ENCODE data around the gene FGFR4.
A peak's percentile ranks its signal among the peaks of the same experiment; 100 is the strongest.

FGFR4 gene

GRCh38 chr5:177081859-177082258 lies 4.9 kb upstream of the FGFR4 start:
- no peak overlapping the region for H3K4me3 ChIP-seq (replicated peaks; ENCODE audit: low read depth, low read length)
- DNase-seq (ENCODE audit: low read depth): no peak
- no peak for TF ChIP-seq CTCF (IDR thresholded peaks at IDR 0.05; ENCODE audit: low read length, missing control alignments)

- no peak for DNase-seq (ENCODE audit: low read depth)
- H3K4me3 ChIP-seq (replicated peaks; ENCODE audit: low read depth, low read length): no peak overlapping the region
- no peak for TF ChIP-seq CTCF (IDR thresholded peaks at IDR 0.05; ENCODE audit: low read length, missing control alignments)
These were observed 3.4 kb upstream of the FGFR4 start for GRCh38 chr5:177083357-177083756.

GRCh38 chr5:177084175-177084574 lies 2.5 kb upstream of the FGFR4 start:
- no peak for TF ChIP-seq CTCF (IDR thresholded peaks at IDR 0.05; ENCODE audit: low read length, missing control alignments)
- H3K4me3 ChIP-seq (replicated peaks; ENCODE audit: low read depth, low read length): no peak overlapping the region
- no peak for DNase-seq (ENCODE audit: low read depth)

GRCh38 chr5:177085985-177086653 lies 596 bp upstream of the FGFR4 start:
- no peak overlapping the region for H3K4me3 ChIP-seq (replicated peaks; ENCODE audit: low read depth, low read length)
- TF ChIP-seq CTCF (IDR thresholded peaks at IDR 0.05; ENCODE audit: low read length, missing control alignments): no peak
- DNase-seq (ENCODE audit: low read depth): no peak

GRCh38 chr5:177087398-177088005 lies 787 bp downstream of the FGFR4 start:
- TF ChIP-seq CTCF (IDR thresholded peaks at IDR 0.05; ENCODE audit: low read length, missing control alignments): no peak
- peak overlapping the region; percentile 46 for H3K4me3 ChIP-seq (replicated peaks; ENCODE audit: low read depth, low read length)
- DNase-seq (ENCODE audit: low read depth): no peak

- TF ChIP-seq CTCF (IDR thresholded peaks at IDR 0.05; ENCODE audit: low read length, missing control alignments): no peak
- peak; percentile 57 for DNase-seq (ENCODE audit: low read depth)
- H3K4me3 ChIP-seq (replicated peaks; ENCODE audit: low read depth, low read length): no peak overlapping the region
These were observed 2.4 kb downstream of the FGFR4 start for GRCh38 chr5:177089127-177089526.
